CD4-positive, alpha-beta T cell (primary cell): ENCODE data around the gene CDKAL1. TPM values are rescaled to one million over a fixed set of nuclear protein-coding genes. Genes with fewer than 3 reads are reported as not detected.

Experiments
- ATAC-seq: fragments of 200-7000 bp; cut with Tn5 transposase; one replicate; pipeline ENCODE4 v1.10.0; 2022; ENCODE audit warnings: mild to moderate bottlenecking; ENCODE audit not compliant: poor library complexity
- CTCF ChIA-PET: fragments of 350-600 bp; sonication (Branson Sonifier 250); formaldehyde crosslinking; loops from one replicate; lab custom pipeline; 2021; ENCODE audit warnings: antibody characterized with exemption, inconsistent platforms; lab: Charles Lee
- POLR2A ChIA-PET: fragments of 350-600 bp; sonication (Branson Sonifier 250); formaldehyde crosslinking; loops from one replicate; lab custom pipeline; 2021; ENCODE audit warnings: antibody characterized with exemption, inconsistent platforms; lab: Charles Lee
- DNase-seq, 14 experiments: peaks; one replicate each; pipeline ENCODE4 v3.0.0-alpha.2; 2013 to 2020; ENCODE audit warnings: mixed read lengths in 2 of 14
- H3K27ac ChIP-seq, 2 donors: one replicate each; pipeline versions ENCODE4 v1.5.1 to v1.7.0; 2013; ENCODE audit warnings: low read length in 2 of 2, low read depth in 1 of 2, mild to moderate bottlenecking in 1 of 2
- H3K27me3 ChIP-seq, 2 experiments: 1 replicate in 1 of 2; 2 replicates in 1 of 2; pipeline versions ENCODE4 v1.6.1 to v1.7.0; 2013; ENCODE audit warnings: low read length in 2 of 2, control low read depth in 1 of 2, mild to moderate bottlenecking in 1 of 2, moderate library complexity in 1 of 2; ENCODE audit not compliant: insufficient read depth in 2 of 2, control insufficient read depth in 1 of 2
- H3K36me3 ChIP-seq: one replicate; pipeline ENCODE4 v1.6.1; 2013; ENCODE audit warnings: low read length, control low read depth; ENCODE audit not compliant: insufficient read depth
- H3K4me1 ChIP-seq: one replicate; pipeline ENCODE4 v1.6.1; 2013; ENCODE audit warnings: low read length, control low read depth; ENCODE audit not compliant: insufficient read depth
- H3K4me3 ChIP-seq: one replicate; pipeline ENCODE4 v1.5.1; 2013; ENCODE audit warnings: mild to moderate bottlenecking, low read length, moderate library complexity
- H3K9me3 ChIP-seq, 2 experiments: 1 replicate in 1 of 2; 2 replicates in 1 of 2; pipeline versions ENCODE4 v1.6.1 to v1.7.0; 2013; ENCODE audit warnings: low read length in 2 of 2, mild to moderate bottlenecking in 2 of 2, control low read depth in 1 of 2, moderate library complexity in 1 of 2; ENCODE audit not compliant: control insufficient read depth in 1 of 2, insufficient read depth in 1 of 2
- H3K27ac Mint-ChIP-seq: one replicate; pipeline ENCODE4 v1.8.0; 2020; ENCODE audit warnings: mixed read lengths
- H3K27me3 Mint-ChIP-seq: one replicate; pipeline ENCODE4 v1.8.0; 2021; ENCODE audit warnings: mixed read lengths
- H3K36me3 Mint-ChIP-seq: one replicate; pipeline ENCODE4 v1.8.0; 2021; ENCODE audit warnings: low read depth, mixed read lengths
- H3K4me1 Mint-ChIP-seq: one replicate; pipeline ENCODE4 v1.8.0; 2021; ENCODE audit warnings: low read depth, mixed read lengths
- H3K4me3 Mint-ChIP-seq: one replicate; pipeline ENCODE4 v1.8.0; 2020; ENCODE audit warnings: mild to moderate bottlenecking, mixed read lengths
- H3K9me3 Mint-ChIP-seq: one replicate; pipeline ENCODE4 v1.8.0; 2020; ENCODE audit warnings: mixed read lengths
- intact Hi-C, 2 experiments: fragments of 100-400 bp; cut with DNase I in 1 of 2; cut with micrococcal nuclease in 1 of 2; formaldehyde crosslinking; loops; one replicate each; pipeline versions ENCODE4 v1.15.1 to v1.9.0; 2023 to 2025; cut with DNase I, micrococcal nuclease
- total RNA-seq, 174 experiments: library from RNA in 2 of 174; stranded (reverse) in 2 of 174; gene quantifications; one replicate each; pipeline ENCODE4 v1.2.3 and lab custom pipeline; 2021 to 2026
- TF ChIP-seq, protein P1 (sequence below): fragments of 200-600 bp; IDR thresholded peaks from one replicate; pipeline ENCODE4 v1.8.0; 2022; ENCODE audit warnings: antibody characterized with exemption, mild to moderate bottlenecking

Gene CDKAL1
- total RNA-seq, 2 experiments from 2014 or later, result 21.3 to 23.9 TPM

- Histone ChIP-seq H3K4me1 (no peaks in the 10 kb centered on the region), H3K27me3 (no peaks in the 10 kb centered on the region), H3K36me3 (no peaks in the 10 kb centered on the region), H3K4me3 (no peak overlapping the region), H3K27ac (no peak overlapping the region), H3K9me3 (no peaks in the 10 kb centered on the region)
- TF ChIP-seq, protein P1, sequence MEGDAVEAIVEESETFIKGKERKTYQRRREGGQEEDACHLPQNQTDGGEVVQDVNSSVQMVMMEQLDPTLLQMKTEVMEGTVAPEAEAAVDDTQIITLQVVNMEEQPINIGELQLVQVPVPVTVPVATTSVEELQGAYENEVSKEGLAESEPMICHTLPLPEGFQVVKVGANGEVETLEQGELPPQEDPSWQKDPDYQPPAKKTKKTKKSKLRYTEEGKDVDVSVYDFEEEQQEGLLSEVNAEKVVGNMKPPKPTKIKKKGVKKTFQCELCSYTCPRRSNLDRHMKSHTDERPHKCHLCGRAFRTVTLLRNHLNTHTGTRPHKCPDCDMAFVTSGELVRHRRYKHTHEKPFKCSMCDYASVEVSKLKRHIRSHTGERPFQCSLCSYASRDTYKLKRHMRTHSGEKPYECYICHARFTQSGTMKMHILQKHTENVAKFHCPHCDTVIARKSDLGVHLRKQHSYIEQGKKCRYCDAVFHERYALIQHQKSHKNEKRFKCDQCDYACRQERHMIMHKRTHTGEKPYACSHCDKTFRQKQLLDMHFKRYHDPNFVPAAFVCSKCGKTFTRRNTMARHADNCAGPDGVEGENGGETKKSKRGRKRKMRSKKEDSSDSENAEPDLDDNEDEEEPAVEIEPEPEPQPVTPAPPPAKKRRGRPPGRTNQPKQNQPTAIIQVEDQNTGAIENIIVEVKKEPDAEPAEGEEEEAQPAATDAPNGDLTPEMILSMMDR, result no peak
- ChIA-PET POLR2A (no interaction called here), CTCF (no interaction called here)
- no peak overlapping the region for H3K4me3 Mint-ChIP-seq
- intact Hi-C loops, result no loop called here
- DNase-seq (no peak), ATAC-seq (no peak)
- no peaks in the 10 kb centered on the region for H3K4me1 Mint-ChIP-seq
- H3K36me3 Mint-ChIP-seq, result no peaks in the 10 kb centered on the region
- no peak overlapping the region for H3K27ac Mint-ChIP-seq
- H3K9me3 Mint-ChIP-seq, result peaks cover 2% of the 10 kb centered on the region
- H3K27me3 Mint-ChIP-seq, result no peaks in the 10 kb centered on the region
Observed at GRCh38 chr6:21271428-21272155, 737.3 kb downstream of the CDKAL1 start.

- TF ChIP-seq, protein P1, result no peak
- H3K27ac Mint-ChIP-seq, result no peak overlapping the region
- H3K9me3 Mint-ChIP-seq, result peaks cover 2% of the 10 kb centered on the region
- Histone ChIP-seq H3K36me3 (no peaks in the 10 kb centered on the region), H3K4me1 (no peaks in the 10 kb centered on the region), H3K4me3 (no peak overlapping the region), H3K27me3 (no peaks in the 10 kb centered on the region), H3K27ac (no peak overlapping the region), H3K9me3 (no peaks in the 10 kb centered on the region)
- ChIA-PET POLR2A (no interaction called here), CTCF (no interaction called here)
- no peak overlapping the region for H3K4me3 Mint-ChIP-seq
- H3K27me3 Mint-ChIP-seq, result no peaks in the 10 kb centered on the region
- ATAC-seq (no peak), DNase-seq (no peak)
- H3K4me1 Mint-ChIP-seq, result no peaks in the 10 kb centered on the region
- H3K36me3 Mint-ChIP-seq, result no peaks in the 10 kb centered on the region
- intact Hi-C loops, result no loop called here
Observed at GRCh38 chr6:21273451-21273850, 739.2 kb downstream of the CDKAL1 start.

DNA sequence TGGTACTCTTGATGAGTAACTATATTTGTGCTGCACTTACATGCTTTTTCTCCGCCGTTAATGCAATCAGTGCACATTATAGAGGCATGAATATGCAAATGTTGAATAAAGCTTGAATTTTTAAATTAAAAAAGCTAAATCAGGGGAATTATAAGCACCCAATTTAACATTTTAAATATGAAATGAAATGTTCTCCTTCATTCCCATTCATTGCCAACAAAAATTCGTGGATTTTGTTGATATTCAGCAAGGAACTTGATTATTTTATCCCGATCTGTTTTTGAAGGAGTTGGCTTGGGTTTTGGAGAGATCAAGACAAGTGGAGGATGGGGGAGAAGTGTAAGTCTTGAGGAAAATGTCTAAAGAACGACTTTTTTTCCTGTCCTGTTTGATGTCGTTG is 740.6 kb downstream of the CDKAL1 start:
- intact Hi-C loops, result no loop called here
- Histone ChIP-seq H3K4me1 (no peaks in the 10 kb centered on the region), H3K27me3 (no peaks in the 10 kb centered on the region), H3K27ac (no peak overlapping the region), H3K4me3 (no peak overlapping the region), H3K9me3 (no peaks in the 10 kb centered on the region), H3K36me3 (no peaks in the 10 kb centered on the region)
- no peak for ATAC-seq
- ChIA-PET POLR2A (no interaction called here), CTCF (no interaction called here)
- H3K4me1 Mint-ChIP-seq, result no peaks in the 10 kb centered on the region
- H3K27me3 Mint-ChIP-seq, result no peaks in the 10 kb centered on the region
- H3K36me3 Mint-ChIP-seq, result no peaks in the 10 kb centered on the region
- no peak overlapping the region for H3K4me3 Mint-ChIP-seq
- no peak overlapping the region for H3K27ac Mint-ChIP-seq
- TF ChIP-seq, protein P1, result no peak
- peaks cover 2% of the 10 kb centered on the region for H3K9me3 Mint-ChIP-seq
- DNase-seq, result no peak
